Raji (cell line): ENCODE data around the gene TCF21.

Experiments used
- POLR2A ChIP-seq: IDR thresholded peaks from 2 replicates; pipeline ENCODE4 v1.6.1; 2011; ENCODE audit warnings: low read depth, low read length, control low read depth; ENCODE audit not compliant: insufficient read depth

Gene TCF21

GRCh38 chr6:133880896-133881295 is 8.0 kb upstream of the TCF21 start:
- no peak for TF ChIP-seq POLR2A

GRCh38 chr6:133886104-133886775 is 2.7 kb upstream of the TCF21 start:
- no peak for TF ChIP-seq POLR2A

GRCh38 chr6:133887156-133887879 is 1.6 kb upstream of the TCF21 start:
- TF ChIP-seq POLR2A = no peak

GRCh38 chr6:133887880-133888230 is 1.1 kb upstream of the TCF21 start:
- TF ChIP-seq POLR2A = no peak

- no peak for TF ChIP-seq POLR2A
Measured at GRCh38 chr6:133889557-133890403, 867 bp downstream of the TCF21 start.

GRCh38 chr6:133890711-133891148 is 1.8 kb downstream of the TCF21 start:
- no peak for TF ChIP-seq POLR2A

GRCh38 chr6:133891149-133891926 is 2.4 kb downstream of the TCF21 start:
- no peak for TF ChIP-seq POLR2A

GRCh38 chr6:133891927-133892812 is 3.3 kb downstream of the TCF21 start:
- TF ChIP-seq POLR2A = no peak

GRCh38 chr6:133892813-133893691 is 4.1 kb downstream of the TCF21 start:
- no peak for TF ChIP-seq POLR2A

GRCh38 chr6:133893946-133894345 is 5.0 kb downstream of the TCF21 start:
- no peak for TF ChIP-seq POLR2A

GRCh38 chr6:133894369-133894768 is 5.5 kb downstream of the TCF21 start:
- no peak for TF ChIP-seq POLR2A

GRCh38 chr6:133894795-133895358 is 6.0 kb downstream of the TCF21 start:
- no peak for TF ChIP-seq POLR2A

GRCh38 chr6:133895573-133896343 is 6.8 kb downstream of the TCF21 start:
- TF ChIP-seq POLR2A = no peak
